PC-9 (cell line): ENCODE results near the gene LRP1. TPM values are rescaled to one million over a fixed set of nuclear protein-coding genes. Genes with fewer than 3 reads are reported as not detected.

Experiments
- BruUV-seq: library from RNA; stranded (reverse); fragments of 400-500 nt; replicated peaks from 2 replicates; lab custom pipeline; 2021; lab: Mats Ljungman, UMichigan
- CTCF ChIA-PET: fragments of 300-600 bp; sonication (Branson Sonifier 250); formaldehyde crosslinking; loops from one replicate; lab custom pipeline; 2022; ENCODE audit warnings: antibody characterized with exemption; lab: Charles Lee
- POLR2A ChIA-PET: fragments of 300-600 bp; sonication (Branson Sonifier 250); formaldehyde crosslinking; loops from one replicate; lab custom pipeline; 2022; ENCODE audit warnings: antibody characterized with exemption; ENCODE audit not compliant: unreplicated experiment; lab: Charles Lee
- DNase-seq, 2 experiments: peaks; one replicate each; pipeline versions ENCODE4 v3.0.0 to v3.0.0-alpha.2; 2015 to 2022; ENCODE audit warnings: mixed read lengths in 1 of 2
- H2AFZ ChIP-seq: fragments of 200-600 bp; sonication (generic); 2 replicates; pipeline ENCODE4 v1.8.1; 2017; ENCODE audit warnings: antibody characterized with exemption
- H3F3A ChIP-seq: fragments of 200-600 bp; sonication (generic); 2 replicates; pipeline ENCODE4 v1.8.1; 2017; ENCODE audit warnings: antibody characterized with exemption, mild to moderate bottlenecking, low read depth; ENCODE audit not compliant: insufficient read depth
- H3K27ac ChIP-seq: fragments of 200-600 bp; sonication (generic); 2 replicates; pipeline ENCODE4 v1.6.1; 2016; ENCODE audit warnings: mixed run types
- H3K27me3 ChIP-seq: fragments of 200-600 bp; sonication (generic); 2 replicates; pipeline ENCODE4 v1.6.1; 2016; ENCODE audit warnings: low read depth, mixed run types; ENCODE audit not compliant: insufficient read depth
- H3K36me3 ChIP-seq: fragments of 200-600 bp; sonication (generic); 2 replicates; pipeline ENCODE4 v1.6.1; 2016; ENCODE audit warnings: low read depth, mixed run types
- H3K4me1 ChIP-seq: fragments of 200-600 bp; sonication (generic); replicated peaks from 2 replicates; pipeline ENCODE4 v1.6.1; 2016; ENCODE audit warnings: mixed run types; ENCODE audit not compliant: insufficient read depth
- H3K4me2 ChIP-seq: fragments of 200-600 bp; sonication (generic); 2 replicates; pipeline ENCODE4 v1.6.1; 2017; ENCODE audit warnings: mixed run types
- H3K4me3 ChIP-seq: fragments of 200-600 bp; sonication (generic); 2 replicates; pipeline ENCODE4 v1.6.1; 2016; ENCODE audit warnings: mixed run types
- H3K79me2 ChIP-seq: fragments of 200-600 bp; sonication (generic); 2 replicates; pipeline ENCODE4 v1.6.1; 2017; ENCODE audit warnings: low read depth, mixed run types
- H3K9me2 ChIP-seq: fragments of 200-600 bp; sonication (generic); 2 replicates; pipeline ENCODE4 v1.8.1; 2017; ENCODE audit warnings: mild to moderate bottlenecking; ENCODE audit not compliant: insufficient read depth
- H3K9me3 ChIP-seq: fragments of 200-600 bp; sonication (generic); 2 replicates; pipeline ENCODE4 v1.8.1; 2016; ENCODE audit warnings: low read depth; ENCODE audit not compliant: insufficient read depth
- H4K20me1 ChIP-seq: fragments of 200-600 bp; sonication (generic); 2 replicates; pipeline ENCODE4 v1.8.1; 2017; ENCODE audit not compliant: insufficient read depth
- EZH2 ChIP-seq: fragments of 200-600 bp; sonication (generic); IDR thresholded peaks from 2 replicates; pipeline ENCODE4 v1.8.0; 2017; ENCODE audit warnings: antibody characterized with exemption, low read depth
- intact Hi-C: fragments of 100-400 bp; cut with micrococcal nuclease; formaldehyde crosslinking; loops from one replicate; pipeline ENCODE4 v1.10.0; 2022; ENCODE audit not compliant: unreplicated experiment
- total RNA-seq: library from RNA; stranded (reverse); gene quantifications from 2 replicates; pipeline ENCODE4 v1.2.3, GENCODE V29; 2021
- TF ChIP-seq, protein P1 (sequence below): fragments of 200-600 bp; sonication (generic); conservative IDR thresholded peaks from 2 replicates; pipeline ENCODE4 v1.6.1; 2017; ENCODE audit warnings: mixed run types, antibody characterized with exemption, mild to moderate bottlenecking, moderate library complexity

Gene LRP1
- total RNA-seq, 1 experiment from 2014 or later: 51.4 TPM

DNA sequence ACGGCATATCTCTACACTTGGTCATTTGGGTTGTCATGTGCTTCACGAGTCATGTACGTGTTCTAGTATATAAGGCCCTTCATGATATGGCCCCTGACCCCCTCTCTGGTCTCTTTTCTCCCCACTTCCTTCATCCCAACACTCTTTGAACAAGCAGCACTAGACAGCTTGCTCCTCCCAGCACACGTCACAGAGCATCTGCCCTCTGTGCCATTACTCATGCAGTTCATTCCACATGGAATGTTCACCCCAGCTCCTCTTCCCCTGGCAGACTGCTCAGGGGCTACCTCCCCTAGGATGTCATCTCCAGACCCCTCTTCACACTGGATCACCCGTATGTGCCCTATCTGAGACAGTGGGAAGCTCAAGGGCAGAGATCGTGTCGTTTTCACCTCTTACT, 33.2 kb downstream of the LRP1 start:
- H3K4me2 ChIP-seq: no peak overlapping the region
- H4K20me1 ChIP-seq: no peaks in the 10 kb centered on the region
- intact Hi-C loops: no loop called here
- H3K4me3 ChIP-seq: no peak overlapping the region
- no peaks in the 10 kb centered on the region for H3K9me2 ChIP-seq
- H3K27ac ChIP-seq: no peak overlapping the region
- no TSS peak for BruUV-seq
- H3K36me3 ChIP-seq: no peaks in the 10 kb centered on the region
- no peaks in the 10 kb centered on the region for H3K9me3 ChIP-seq
- no peak for DNase-seq
- TF ChIP-seq, protein P1, sequence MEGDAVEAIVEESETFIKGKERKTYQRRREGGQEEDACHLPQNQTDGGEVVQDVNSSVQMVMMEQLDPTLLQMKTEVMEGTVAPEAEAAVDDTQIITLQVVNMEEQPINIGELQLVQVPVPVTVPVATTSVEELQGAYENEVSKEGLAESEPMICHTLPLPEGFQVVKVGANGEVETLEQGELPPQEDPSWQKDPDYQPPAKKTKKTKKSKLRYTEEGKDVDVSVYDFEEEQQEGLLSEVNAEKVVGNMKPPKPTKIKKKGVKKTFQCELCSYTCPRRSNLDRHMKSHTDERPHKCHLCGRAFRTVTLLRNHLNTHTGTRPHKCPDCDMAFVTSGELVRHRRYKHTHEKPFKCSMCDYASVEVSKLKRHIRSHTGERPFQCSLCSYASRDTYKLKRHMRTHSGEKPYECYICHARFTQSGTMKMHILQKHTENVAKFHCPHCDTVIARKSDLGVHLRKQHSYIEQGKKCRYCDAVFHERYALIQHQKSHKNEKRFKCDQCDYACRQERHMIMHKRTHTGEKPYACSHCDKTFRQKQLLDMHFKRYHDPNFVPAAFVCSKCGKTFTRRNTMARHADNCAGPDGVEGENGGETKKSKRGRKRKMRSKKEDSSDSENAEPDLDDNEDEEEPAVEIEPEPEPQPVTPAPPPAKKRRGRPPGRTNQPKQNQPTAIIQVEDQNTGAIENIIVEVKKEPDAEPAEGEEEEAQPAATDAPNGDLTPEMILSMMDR: no peak
- TF ChIP-seq EZH2: no peak
- no peaks in the 10 kb centered on the region for H3K79me2 ChIP-seq
- ChIA-PET POLR2A (no interaction called here), CTCF (no interaction called here)
- H3F3A ChIP-seq: peaks cover 14% of the 10 kb centered on the region
- H2AFZ ChIP-seq: no peak overlapping the region
- H3K4me1 ChIP-seq: peaks cover 16% of the 10 kb centered on the region
- H3K27me3 ChIP-seq: no peaks in the 10 kb centered on the region

DNA sequence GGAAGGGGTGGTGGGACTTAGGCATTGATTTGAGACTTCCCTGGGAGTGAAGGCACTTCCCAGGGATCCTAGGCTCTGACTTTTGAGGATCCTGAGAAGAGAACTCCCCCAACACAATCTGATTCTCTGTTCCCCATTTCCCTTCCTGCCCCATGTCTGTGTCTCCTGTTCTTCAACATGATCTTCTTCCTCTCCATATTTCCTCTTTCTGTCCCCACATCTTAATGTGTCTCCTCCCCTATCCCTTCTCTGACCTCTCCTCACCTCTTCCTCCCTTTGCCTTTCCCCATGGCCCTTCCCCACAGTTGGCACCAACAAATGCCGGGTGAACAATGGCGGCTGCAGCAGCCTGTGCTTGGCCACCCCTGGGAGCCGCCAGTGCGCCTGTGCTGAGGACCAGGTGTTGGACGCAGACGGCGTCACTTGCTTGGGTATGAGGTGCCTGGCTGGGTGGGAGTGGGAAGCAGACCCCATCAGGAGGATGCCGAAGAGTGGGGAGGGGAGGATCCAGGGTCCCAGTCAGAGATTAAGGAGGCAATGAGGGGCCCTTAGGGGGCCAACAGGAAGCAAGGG, 34.4 kb downstream of the LRP1 start:
- no peaks in the 10 kb centered on the region for H4K20me1 ChIP-seq
- H3K4me2 ChIP-seq: no peak overlapping the region
- H3K27ac ChIP-seq: no peak overlapping the region
- POLR2A ChIA-PET: no interaction called here
- no peaks in the 10 kb centered on the region for H3K79me2 ChIP-seq
- intact Hi-C loops: no loop called here
- DNase-seq: no peak
- peaks cover 26% of the 10 kb centered on the region for H3K4me1 ChIP-seq
- no peaks in the 10 kb centered on the region for H3K36me3 ChIP-seq
- no peaks in the 10 kb centered on the region for H3K9me3 ChIP-seq
- H3F3A ChIP-seq: peaks cover 25% of the 10 kb centered on the region
- BruUV-seq: no TSS peak
- no peak overlapping the region for H2AFZ ChIP-seq
- H3K27me3 ChIP-seq: no peaks in the 10 kb centered on the region
- CTCF ChIA-PET: no interaction called here
- no peak overlapping the region for H3K4me3 ChIP-seq
- no peaks in the 10 kb centered on the region for H3K9me2 ChIP-seq
- no peak for TF ChIP-seq EZH2
- TF ChIP-seq, protein P1: no peak

DNA sequence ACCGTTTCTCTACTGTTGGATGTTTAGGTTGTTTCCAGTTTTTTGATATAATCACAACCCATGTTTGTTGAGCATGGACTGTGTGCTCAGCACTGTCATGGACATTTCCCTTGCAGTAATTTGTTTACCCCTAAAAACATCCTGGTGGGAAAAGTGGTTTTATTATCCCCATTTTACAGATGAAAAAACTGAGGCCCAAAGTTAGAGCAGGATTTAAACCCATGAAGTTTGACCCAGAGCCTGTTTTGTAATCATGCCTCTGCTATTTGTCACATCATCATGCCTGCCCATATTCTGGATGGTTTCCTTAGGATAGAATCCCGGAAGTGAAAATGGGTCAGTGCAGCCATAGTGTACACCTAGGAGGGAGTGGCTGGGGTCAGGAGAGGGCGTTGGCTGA, 36.2 kb downstream of the LRP1 start:
- no peaks in the 10 kb centered on the region for H3K9me3 ChIP-seq
- no peaks in the 10 kb centered on the region for H3K36me3 ChIP-seq
- CTCF ChIA-PET: no interaction called here
- no peak for DNase-seq
- H3K27ac ChIP-seq: no peak overlapping the region
- H3K4me1 ChIP-seq: peaks cover 31% of the 10 kb centered on the region
- no peak overlapping the region for H3K4me3 ChIP-seq
- no TSS peak for BruUV-seq
- H3F3A ChIP-seq: peaks cover 26% of the 10 kb centered on the region
- POLR2A ChIA-PET: no interaction called here
- no peaks in the 10 kb centered on the region for H4K20me1 ChIP-seq
- H2AFZ ChIP-seq: no peak overlapping the region
- H3K79me2 ChIP-seq: no peaks in the 10 kb centered on the region
- no peak overlapping the region for H3K4me2 ChIP-seq
- H3K27me3 ChIP-seq: no peaks in the 10 kb centered on the region
- intact Hi-C loops: no loop called here
- H3K9me2 ChIP-seq: no peaks in the 10 kb centered on the region
- TF ChIP-seq, protein P1: no peak
- no peak for TF ChIP-seq EZH2
